NCI-H69 (cell line): Measurements from ENCODE around the gene LRRC45.
"Not testable (repeated sequence)": the region's sequence is repeated elsewhere in the genome, so short reads cannot be mapped to it uniquely, and the experiment has no call there.

ENCODE experiments used
- DNase-seq: peaks from one replicate; lab custom pipeline; 2025; lab: John Stamatoyannopoulos, UW

Gene LRRC45

DNA sequence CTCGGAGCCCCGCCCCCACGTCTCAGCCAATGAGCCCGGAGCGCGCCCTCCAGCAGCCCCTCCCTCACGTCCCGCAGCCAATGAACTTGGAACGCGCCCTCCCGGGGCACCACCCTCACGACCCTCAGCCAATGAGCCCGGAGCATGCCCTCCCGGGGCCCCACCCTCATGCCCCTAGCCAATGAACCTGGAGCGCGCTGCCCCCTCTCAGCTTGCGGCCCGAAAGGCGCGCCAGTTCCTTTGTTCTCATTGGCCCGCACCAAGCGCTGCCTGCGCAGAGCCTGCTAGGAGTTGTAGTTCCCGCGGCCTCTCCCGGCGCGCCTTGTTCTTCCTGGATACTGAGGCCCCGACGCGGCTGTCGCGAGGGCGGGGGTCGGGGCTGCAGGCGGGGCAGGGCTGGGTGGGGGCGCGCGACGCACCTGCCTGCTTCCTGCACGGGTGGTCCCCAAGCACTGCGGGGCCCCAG lies at the start of gene LRRC45:
Gene LRRC45, plus strand, starts transcription at position 325 of the 466 bp plus-strand sequence. CDS start 339 bp downstream, outside the sequence.
- DNase-seq, result peak; percentile 100

DNA sequence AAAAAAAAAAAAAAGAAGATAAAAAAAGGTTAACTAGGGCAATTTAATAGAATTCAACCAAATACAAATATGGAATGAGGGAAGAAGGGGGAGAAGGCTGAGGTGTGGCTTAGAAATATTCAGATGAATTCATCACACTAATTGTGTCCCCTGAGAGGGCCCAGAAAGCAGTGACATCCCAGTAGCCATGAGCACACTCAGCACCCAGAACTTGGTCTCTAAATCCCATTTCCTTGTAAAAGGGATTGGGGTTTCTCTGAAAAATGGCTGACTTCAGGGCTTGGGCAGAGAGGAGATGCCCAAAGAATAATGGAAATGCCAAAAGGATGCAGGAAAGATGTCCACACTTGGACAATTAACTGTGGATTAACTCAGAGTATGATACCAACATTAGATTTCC lies 49.7 kb upstream of the LRRC45 start:
- DNase-seq, result no peak

DNA sequence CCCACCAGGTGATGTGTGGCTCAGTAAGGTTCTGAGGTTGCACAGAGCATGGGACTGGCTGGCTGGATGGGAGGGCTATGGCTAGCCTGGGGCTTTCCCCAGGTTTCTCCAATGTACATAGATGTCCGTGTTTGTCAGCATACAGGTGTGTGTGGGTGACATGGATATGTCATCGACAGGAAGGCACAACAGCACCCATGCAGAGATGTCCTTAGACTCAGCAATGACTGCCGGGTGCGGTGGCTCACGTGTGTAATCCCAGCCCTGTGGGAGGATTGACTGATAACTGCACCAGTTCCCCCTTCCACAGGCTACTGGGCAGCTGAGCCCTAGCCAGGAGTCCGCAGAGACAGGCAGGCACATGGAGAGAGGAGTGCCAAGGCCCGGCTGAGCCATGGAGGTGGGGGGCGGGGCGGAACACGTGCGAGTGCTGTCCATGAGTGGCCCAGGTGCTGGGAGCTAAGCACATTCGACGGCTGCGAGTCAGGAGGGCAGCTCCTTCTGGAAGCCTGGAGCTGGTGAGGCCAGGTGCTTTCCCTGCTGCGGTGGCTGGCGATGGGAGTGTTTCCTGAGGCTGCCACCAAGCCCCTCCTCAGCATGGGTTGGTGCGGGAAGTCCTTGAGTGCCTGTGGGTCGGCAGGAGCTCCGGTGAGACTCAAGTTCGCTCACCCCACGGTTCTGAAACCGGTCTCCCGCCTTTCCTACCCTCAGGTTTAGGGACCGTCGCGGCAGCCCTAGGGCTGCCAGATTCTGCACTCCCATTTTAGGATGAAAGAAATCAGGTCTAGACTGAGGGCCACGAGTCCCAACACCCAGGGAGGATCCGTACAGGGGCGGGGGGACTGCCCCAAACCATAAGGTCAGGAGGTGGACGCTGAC lies 46.5 kb upstream of the LRRC45 start:
- DNase-seq, result peak; percentile 72

DNA sequence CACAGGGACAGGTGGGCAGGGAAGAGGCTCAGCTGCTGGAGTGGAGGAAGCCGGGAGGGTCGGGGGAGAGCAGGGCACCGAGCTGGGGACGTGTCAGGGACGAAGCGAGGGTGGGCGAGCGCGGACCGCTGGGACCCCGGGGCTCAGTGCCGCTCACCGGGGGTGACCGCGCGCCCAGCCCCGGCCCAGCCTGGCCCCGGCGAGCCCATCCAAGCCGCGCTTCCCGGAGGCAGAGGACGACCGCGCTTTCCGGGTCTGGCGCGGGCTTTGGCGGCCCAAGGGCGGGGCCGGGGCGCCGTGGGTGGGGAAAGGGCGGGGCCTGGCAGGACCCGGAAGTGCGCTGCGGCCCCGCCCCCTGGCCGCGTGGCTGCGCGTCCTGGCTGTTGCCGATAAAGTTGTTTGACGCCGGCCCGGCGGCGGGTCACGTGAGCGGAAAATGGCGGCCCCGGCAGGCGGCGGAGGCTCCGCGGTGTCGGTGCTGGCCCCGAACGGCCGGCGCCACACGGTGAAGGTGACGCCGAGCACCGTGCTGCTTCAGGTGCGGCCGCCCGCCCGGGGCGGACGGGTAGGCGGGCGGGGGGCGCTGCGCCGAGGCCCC lies 45.8 kb upstream of the LRRC45 start, which contains the start of gene ASPSCR1:
Gene ASPSCR1, plus strand, starts transcription at position 419 of the 598 bp plus-strand sequence. Its CDS starts 18 bp downstream, at position 437.
- peak; percentile 96 for DNase-seq

DNA sequence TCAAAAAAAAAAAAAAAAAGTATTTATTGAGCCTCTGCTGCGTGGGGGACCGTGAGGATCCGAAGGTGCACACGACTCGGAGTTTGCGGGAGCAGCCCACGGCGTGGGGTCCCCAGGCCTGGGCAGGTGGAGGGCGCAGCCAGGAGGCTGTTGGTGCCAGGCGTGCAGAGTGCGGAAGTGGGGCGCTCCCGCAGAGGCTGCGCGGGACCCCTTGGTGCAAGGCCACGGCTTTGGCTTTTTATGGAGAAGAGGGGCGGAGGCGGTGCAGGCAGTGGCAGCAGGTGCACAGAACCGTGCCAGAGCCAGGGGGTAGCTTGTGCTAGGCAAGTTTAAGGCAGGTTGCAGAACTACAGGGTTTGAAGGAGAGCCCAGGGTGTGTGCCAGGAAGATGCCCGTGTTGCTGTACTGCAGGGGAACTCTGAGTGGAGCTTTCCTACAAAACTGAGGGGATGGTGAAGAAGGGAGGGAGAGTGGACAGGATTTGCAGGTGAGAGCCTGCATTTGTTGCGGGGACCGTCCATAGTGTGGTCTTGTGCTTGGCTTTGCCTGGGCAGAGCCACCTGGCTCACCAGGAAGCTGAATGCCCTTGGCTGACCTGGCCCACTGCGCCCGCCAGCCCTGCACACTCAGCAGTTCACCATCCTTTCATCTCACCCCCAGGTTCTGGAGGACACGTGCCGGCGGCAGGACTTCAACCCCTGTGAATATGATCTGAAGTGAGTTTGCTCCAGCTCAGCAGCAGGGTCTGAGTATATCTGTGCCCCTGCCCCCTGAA lies 44.4 kb upstream of the LRRC45 start:
- no peak for DNase-seq

DNA sequence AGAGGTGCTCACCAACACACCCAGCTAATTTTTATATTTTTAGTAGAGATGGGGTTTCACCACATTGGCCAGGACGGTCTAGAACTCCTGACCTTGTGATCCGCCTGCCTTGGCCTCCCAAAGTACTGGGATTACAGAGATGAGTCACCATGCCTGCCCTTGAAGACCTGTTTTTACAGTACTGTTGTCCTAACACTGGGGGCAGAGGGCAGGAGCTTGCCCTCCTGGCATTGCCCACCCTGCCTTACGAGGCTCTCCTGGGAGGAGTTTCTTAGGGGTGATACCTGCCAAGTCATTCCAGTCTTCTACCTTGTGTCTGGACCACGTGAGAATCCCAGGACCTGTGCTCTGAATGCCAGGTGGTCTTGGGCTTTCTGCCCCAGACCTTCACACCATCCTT lies 43.0 kb upstream of the LRRC45 start:
- DNase-seq, result no peak

DNA sequence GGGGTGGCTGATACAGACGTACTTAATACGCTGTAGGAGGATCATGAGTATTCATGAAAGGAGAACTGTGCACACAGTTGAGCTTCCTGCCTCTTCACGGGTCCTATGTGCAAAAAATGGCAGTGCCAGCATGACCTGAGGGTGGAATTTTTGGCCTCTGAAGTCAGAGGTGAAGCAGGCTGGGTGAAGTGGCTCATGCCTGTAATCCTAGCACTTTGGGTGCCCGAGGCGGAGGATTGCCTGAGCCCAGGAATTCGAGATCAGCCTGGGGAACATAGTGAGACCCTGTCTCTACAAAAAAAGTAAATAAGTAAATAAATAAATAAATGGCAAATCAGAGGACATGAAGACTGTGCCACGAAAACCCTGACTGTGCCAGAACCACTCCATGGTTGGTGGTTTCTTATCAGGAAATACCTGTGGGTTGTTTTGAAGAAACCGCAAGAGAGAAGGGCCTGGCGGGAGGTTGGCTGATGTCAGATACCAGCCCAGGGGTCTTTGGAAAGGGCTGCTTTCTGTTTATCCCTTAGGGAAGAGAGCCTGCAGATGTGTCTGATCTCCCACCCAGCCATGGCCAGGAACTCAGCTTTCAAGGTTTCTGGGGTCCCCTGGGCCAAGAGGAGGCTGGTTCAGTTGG lies 42.3 kb upstream of the LRRC45 start:
- no peak for DNase-seq

DNA sequence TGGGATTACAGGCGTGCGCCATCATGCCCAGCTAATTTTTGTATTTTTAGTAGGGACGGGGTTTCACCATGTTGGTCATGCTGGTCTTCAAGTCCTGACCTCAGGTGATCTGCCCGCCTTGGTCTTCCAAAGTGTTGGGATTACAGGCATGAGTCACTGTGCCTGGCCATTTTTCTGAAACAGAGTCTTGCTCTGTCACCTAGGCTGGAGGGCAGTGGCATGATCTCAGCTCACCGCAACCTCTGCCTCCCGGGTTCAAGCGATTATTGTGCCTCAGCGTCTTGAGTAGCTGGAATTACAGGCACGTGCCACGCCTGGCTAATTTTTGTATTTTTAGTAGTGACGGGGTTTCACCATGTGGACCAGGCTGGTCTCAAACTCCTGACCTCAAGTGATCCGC lies 41.6 kb upstream of the LRRC45 start:
- not testable (repeated sequence) for DNase-seq

DNA sequence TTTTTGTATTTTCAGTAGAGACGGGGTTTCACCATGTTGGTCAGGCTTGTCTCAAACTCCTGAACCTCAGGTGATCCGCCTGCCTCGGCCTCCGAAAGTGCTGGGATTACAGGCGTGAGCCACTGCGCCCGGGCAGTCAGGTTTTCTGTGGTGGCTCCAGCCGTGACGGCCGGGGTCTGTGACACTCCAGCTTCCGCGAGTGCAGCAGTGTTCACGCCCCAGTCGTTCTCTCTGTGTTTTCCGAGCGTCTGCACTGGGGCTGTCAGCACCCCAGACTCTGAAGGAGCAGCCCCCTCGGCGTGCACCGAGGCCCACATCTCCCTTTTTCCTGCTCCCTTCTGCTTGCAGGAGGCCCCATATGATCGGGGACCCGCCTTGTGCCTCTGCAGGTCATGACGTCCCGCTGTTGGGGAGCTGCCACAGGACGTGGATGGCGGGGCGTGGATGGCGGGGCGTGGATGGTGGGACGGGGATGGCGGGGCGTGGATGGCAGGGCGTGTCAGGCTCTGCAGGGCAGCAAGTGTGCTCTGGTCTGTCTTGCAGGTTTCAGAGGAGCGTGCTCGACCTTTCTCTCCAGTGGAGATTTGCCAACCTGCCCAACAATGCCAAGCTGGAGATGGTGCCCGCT lies 40.0 kb upstream of the LRRC45 start:
- no peak for DNase-seq

DNA sequence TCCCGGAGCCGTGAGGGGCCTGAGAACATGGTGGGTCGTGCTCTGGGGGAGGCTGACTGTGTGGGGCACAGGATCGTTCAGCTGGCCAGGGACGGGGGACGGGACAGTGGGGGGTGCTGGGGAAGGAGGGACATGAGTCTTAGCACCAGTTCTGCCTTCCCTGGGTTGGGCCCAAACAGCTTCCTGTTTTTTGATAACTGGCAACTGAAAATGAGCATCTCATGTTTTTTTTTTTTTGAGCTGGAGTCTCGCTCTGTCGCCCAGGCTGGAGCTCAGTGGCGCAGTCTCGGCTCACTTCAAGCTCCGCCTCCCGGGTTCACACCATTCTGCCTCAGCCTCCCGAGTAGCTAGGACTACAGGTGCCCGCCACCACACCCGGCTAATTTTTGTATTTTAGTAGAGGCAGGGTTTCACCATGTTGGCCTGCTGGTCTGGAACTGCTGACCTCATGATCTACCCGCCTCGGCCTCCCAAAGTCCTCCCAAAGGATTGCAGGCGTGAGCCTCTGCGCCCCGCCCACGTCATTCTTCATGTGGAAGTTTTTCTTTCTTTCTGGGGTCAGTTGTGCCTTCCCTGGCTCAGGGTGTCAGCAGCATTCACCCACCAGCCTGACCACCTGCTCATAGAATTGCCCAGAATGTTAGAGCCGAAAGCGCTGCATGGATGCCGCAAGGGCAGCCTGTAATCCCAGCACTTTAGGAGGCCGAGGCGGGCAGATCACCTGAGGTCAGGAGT lies 39.3 kb upstream of the LRRC45 start:
- DNase-seq, result no peak

DNA sequence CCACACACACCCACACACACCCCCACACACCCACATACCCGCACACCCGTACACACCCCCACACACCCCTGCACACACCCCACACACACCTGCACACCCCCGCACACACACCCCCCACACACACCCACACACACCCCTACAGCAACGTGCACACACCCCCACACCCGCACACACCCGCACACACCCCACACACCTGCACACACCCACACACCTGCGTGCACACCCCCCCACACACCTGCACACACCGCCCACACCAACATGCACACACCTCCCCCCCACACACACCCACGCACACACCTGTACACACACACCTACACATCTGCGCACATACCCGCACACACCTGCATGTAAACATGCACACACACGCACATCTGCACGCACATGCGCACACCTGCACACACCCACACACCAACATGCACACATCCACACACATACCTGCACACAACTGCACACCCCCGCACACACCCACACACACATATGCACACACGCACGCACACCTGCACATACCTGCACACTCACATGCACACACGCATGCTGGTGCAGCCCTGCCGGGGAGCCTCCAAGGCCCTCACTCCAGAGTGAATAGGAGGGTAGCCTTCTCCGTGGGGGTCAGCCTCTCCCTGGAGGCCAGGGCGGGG lies 38.2 kb upstream of the LRRC45 start:
- no peak for DNase-seq

DNA sequence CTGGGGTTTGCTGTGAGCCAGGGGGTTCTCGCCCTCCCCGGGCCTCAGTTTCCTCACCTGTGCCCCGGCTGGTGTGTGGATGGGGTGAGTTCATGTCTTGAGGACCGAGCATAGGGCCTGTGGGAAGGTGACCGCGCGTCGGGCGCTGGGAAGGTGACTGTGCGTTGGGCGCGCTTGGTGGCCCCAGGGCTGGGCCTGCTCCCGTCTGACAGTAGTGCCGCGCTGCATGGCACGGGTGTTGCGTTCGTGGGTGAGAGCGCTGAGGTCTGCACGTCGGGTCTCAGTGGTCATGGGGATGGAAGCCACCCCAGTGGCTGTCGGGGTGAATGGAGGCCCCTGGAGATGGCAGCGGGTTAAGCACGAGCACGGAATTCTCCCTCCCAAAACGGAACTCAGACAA lies 36.5 kb upstream of the LRRC45 start:
- DNase-seq, result no peak

DNA sequence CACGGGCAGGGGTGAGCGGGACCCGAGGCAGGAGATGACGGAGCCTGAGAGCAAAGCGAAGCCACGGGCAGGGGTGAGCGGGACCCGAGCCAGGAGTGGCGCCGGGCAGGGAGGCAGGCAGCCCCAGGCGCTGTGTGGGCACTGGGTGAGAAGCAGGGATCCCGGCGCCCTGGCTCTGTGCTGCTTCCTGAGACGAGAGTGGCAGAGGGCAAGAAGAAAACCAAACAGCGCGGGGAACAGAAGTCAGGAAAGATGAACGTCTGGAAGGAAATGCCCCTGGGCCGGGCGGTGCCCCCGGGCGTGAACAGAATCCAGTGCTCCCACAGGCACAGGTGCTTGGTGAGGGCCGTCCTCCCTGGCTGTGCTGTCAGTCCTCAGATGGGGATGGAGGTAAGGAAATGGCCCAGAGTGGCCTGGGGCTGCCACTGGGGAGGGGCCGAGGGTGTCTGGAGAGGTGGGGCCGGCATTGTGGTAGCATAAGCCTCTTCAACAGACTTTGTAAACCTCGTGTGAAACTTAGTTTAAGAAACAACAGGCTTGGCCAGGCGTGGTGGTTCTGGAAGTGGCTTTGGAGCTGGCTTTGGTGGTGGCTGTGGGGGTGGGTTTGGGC lies 35.8 kb upstream of the LRRC45 start:
- DNase-seq, result no peak

DNA sequence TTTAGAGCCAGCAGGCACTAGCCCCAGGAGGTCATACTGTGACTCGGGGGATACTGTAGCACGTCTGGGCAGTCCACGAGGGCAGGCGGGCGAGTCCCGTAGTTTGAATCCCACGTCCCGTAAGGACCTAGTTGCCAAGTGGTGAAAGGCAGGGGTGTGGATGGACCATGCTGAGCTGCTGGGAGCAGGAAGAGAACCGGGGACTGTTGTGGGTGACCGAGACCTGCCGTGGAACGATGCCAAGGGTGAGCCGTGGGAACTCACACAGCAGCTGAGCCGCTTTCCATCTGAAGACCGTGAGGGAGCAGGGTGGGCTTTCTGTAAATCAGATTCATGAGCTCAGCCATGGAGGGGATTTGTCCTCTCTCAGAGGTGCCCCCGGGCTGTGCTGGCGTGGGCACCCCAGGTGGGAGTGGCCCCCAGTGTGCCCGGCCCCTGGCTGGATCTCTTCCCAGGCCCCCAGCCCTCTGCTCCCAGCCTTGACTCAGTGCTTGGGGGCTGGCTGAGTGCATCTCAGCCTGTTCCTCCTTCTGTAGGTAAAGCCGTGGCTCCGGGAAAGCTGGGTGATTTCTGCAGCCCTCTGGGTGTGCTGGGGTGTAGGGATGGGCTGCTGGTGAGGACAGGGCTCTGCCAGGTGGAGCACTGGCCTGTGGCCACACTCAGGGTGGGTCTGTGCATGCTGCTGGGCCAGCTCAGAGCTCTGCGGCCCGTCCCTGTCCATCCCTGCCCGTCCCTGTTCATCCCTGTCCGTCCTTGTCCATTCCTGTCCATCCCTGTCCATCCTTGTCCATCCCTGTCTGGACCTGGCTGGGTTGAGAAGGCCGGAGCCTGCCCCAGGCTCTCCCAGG lies 32.0 kb upstream of the LRRC45 start:
- DNase-seq, result no peak

DNA sequence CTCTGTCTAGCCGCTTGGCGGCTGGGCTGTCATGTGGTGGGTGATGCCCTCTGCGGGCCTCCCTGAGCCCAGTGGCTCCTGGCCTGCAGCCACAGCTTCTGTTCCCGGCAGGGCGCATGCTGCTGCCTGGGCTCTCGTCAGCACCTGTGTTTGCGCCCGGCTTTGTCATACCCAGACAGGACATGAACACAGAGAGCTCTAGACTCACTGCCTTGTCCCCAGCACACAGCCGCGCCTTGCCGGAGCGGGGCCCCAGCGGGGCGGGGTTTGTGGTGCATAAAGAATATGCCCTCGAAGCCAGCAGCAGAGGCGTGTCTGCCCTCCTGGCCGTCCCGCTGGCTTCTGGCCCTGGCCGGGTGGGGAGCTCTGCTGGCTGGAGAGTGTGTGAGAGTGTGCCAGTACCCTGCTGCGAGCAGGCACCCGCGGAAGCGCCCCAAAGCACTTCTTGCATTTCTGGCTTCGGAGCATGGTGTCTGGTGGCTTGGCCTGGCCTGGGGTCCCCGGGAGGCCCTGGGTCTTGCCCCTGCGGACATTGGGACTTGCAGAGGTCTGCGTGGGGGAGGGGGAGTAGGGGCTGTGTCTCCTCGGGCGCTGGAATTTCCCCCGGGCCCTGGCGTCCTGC lies 31.3 kb upstream of the LRRC45 start:
- peak; percentile 93 for DNase-seq

DNA sequence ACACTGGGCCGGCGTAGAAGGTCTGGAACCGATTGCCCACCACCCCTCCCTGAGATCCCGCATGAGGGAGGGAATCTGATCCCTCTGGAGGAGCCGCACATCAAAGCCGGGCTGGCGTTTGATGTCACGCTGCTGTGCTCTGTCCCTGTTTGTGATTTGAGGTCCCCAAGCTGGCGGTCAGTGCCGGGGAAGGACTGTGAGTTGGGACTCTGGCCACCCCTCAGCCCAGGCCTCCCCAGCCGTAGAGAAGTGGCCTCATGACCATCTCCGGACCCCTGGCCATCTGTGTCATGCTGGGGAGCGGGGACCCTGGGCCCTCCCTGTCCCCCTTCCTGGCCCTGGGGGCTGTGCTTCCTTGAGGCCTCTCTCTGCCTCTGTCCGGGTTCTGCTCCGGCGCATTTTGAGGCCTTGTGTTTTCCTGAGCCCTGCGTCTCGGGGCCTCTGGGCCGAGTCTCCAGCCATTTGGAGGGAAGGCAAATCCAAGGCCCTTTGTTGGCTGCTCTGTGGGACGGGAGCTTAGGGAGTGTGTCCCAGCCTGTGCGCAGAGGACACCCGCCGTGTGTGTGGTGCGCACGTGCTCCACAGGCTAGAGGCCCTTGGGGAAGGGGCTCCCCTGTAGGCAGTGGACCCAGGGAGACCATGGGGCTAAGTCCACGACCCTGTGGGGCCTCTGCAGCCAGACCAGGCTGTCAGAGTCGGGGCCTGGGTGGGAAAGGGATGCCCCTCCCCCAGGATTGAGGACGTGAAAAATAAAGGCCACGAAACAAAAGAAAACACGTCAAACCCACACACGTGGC lies 30.6 kb upstream of the LRRC45 start:
- no peak for DNase-seq

DNA sequence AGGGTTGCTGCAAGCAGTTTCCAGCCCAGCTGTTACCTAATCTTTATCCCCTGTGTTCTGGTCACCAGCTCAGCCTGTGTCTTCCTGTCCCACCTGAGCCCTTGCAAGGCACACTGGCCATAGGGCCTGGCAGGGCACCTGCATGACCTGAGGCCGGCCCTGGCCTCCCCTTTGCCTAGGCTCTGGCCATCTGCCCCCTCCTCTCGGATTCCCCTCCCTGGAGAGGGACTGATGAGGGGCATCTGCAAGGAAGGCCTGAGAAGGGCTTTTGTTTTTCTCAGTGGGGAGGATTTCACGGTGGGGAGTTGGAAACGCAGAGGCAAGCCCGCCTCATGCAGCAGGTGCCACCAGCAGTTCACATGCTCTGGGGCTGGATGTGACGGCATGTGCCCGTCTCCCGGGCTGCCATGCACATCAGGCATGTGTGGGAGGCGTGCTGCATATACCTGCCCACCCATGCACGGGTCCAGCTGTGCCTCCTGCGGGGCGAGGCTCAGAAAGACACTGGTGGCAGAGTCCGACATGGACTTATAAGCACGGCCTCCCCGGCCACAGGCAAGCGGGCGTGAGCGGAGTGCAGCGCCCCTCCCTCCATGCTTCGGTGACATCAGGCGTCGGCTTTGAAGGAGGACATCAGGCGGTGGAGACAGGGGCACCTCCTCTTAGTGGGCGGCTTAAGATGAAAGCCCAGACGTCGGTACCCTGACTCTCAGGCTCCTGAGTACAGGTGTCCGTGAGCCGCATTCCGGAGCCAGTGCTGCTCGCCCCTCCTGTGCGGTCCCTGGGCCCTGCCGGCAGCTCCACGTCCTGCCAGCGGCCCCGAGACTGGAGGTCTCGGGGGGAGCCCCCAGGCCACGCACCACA lies 29.1 kb upstream of the LRRC45 start:
- no peak for DNase-seq
